Neural cell (in vitro differentiated cells): ENCODE measurements around the gene WIPI1. TPM values are rescaled to one million over a fixed set of nuclear protein-coding genes. Genes with fewer than 3 reads are reported as not detected.

Source experiments
- H2AFZ ChIP-seq: fragments of 200-600, 300-800 bp; sonication (generic), shearing (Covaris generic); 2 replicates; pipeline ENCODE4 v1.6.0; 2014; ENCODE audit warnings: low read depth, mild to moderate bottlenecking, antibody characterized with exemption, low read length, moderate library complexity
- H3F3A ChIP-seq: fragments of 200-600 bp; shearing (Covaris generic); 2 replicates; pipeline ENCODE4 v1.6.1; 2016; ENCODE audit warnings: mild to moderate bottlenecking, moderate library complexity, mixed read lengths, antibody characterized with exemption, low read length; ENCODE audit not compliant: insufficient read depth, poor library complexity, severe bottlenecking
- H3K27ac ChIP-seq: fragments of 200-600, 300-800 bp; sonication (generic), shearing (Covaris generic); 2 replicates; pipeline ENCODE4 v1.5.1; 2014; ENCODE audit warnings: mild to moderate bottlenecking, low read length, moderate library complexity
- H3K27me3 ChIP-seq: fragments of 300-800, 200-600 bp; sonication (generic), shearing (Covaris generic); 2 replicates; pipeline ENCODE4 v1.6.0; 2014; ENCODE audit warnings: mild to moderate bottlenecking, low read depth, low read length, moderate library complexity; ENCODE audit not compliant: insufficient read depth
- H3K36me3 ChIP-seq: fragments of 300-800, 200-600 bp; sonication (generic), shearing (Covaris generic); 2 replicates; pipeline ENCODE4 v1.5.1; 2014; ENCODE audit warnings: mild to moderate bottlenecking, antibody characterized with exemption, low read length, moderate library complexity; ENCODE audit not compliant: insufficient read depth
- H3K4me2 ChIP-seq: fragments of 300-800, 200-600 bp; sonication (generic), shearing (Covaris generic); 2 replicates; pipeline ENCODE4 v1.6.0; 2014; ENCODE audit warnings: mild to moderate bottlenecking, low read length
- H3K4me3 ChIP-seq: fragments of 300-800, 200-600 bp; sonication (generic), shearing (Covaris generic); 2 replicates; pipeline ENCODE4 v1.5.1; 2014; ENCODE audit warnings: mild to moderate bottlenecking, low read length, moderate library complexity
- H3K79me2 ChIP-seq: fragments of 200-600 bp; shearing (Covaris generic); replicated peaks from 2 replicates; pipeline ENCODE4 v1.6.0; 2014; ENCODE audit warnings: mild to moderate bottlenecking, low read length, moderate library complexity; ENCODE audit not compliant: insufficient read depth
- H3K9ac ChIP-seq: fragments of 300-800, 200-600 bp; sonication (generic), shearing (Covaris generic); 2 replicates; pipeline ENCODE4 v1.6.1; 2016; ENCODE audit warnings: mild to moderate bottlenecking, low read length, mixed read lengths
- H3K9me2 ChIP-seq: fragments of 200-600 bp; shearing (Covaris generic); 2 replicates; pipeline ENCODE4 v1.6.1; 2016; ENCODE audit warnings: mild to moderate bottlenecking, low read length, mixed read lengths; ENCODE audit not compliant: insufficient read depth
- H3K9me3 ChIP-seq: fragments of 200-600, 300-800 bp; sonication (generic), shearing (Covaris generic); 2 replicates; pipeline ENCODE4 v1.6.1; 2016; ENCODE audit warnings: mild to moderate bottlenecking, mixed run types, low read length, moderate library complexity, mixed read lengths
- H4K20me1 ChIP-seq: fragments of 200-600 bp; shearing (Covaris generic); 2 replicates; pipeline ENCODE4 v1.6.1; 2016; ENCODE audit warnings: mild to moderate bottlenecking, mixed run types; ENCODE audit not compliant: insufficient read depth
- CTCF ChIP-seq: fragments of 450-650 bp; IDR thresholded peaks from 2 replicates; pipeline ENCODE4 v1.5.1; 2014; ENCODE audit warnings: antibody characterized with exemption, mild to moderate bottlenecking, moderate library complexity; ENCODE audit not compliant: poor library complexity, severe bottlenecking
- EP300 ChIP-seq: fragments of 450-650 bp; conservative IDR thresholded peaks from 2 replicates; pipeline ENCODE4 v1.6.1; 2014; ENCODE audit warnings: antibody characterized with exemption, mild to moderate bottlenecking, moderate library complexity; ENCODE audit not compliant: poor library complexity, severe bottlenecking
- EZH2 ChIP-seq: fragments of 200-600, 300-800 bp; shearing (Covaris generic), sonication (generic); IDR thresholded peaks from 2 replicates; pipeline ENCODE4 v1.6.1; 2014; ENCODE audit warnings: antibody characterized with exemption, low read length, borderline replicate concordance, mild to moderate bottlenecking; ENCODE audit not compliant: insufficient read depth, poor library complexity, severe bottlenecking
- MXI1 ChIP-seq: fragments of 450-650 bp; conservative IDR thresholded peaks from 2 replicates; pipeline ENCODE4 v1.6.1; 2014; ENCODE audit warnings: antibody characterized with exemption, mild to moderate bottlenecking; ENCODE audit not compliant: poor library complexity, severe bottlenecking
- POLR2AphosphoS5 ChIP-seq: IDR thresholded peaks from 2 replicates; pipeline ENCODE4 v1.6.1; 2012
- RAD21 ChIP-seq: fragments of 450-650 bp; conservative IDR thresholded peaks from 2 replicates; pipeline ENCODE4 v1.6.1; 2014; ENCODE audit warnings: antibody characterized with exemption, mild to moderate bottlenecking, moderate library complexity
- REST ChIP-seq: IDR thresholded peaks from 2 replicates; pipeline ENCODE4 v1.6.1; 2012; ENCODE audit warnings: borderline replicate concordance
- SMC3 ChIP-seq: fragments of 450-650 bp; conservative IDR thresholded peaks from 2 replicates; pipeline ENCODE4 v1.6.1; 2014; ENCODE audit warnings: antibody characterized with exemption, mild to moderate bottlenecking, moderate library complexity; ENCODE audit not compliant: poor library complexity
- TAF1 ChIP-seq: IDR thresholded peaks from 2 replicates; pipeline ENCODE4 v1.6.1; 2012; ENCODE audit warnings: low read depth
- polyA plus RNA-seq: library from polyadenylated mRNA; depleted of rRNA; stranded (reverse); fragments of >200 nt; gene quantifications from 2 replicates; pipeline ENCODE4 v1.2.3, GENCODE V29; 2014

The WIPI1 gene
- polyA plus RNA-seq, 1 donor from 2014 or later = 17.8 TPM

GRCh38 chr17:68403122-68403521 is 54.2 kb downstream of the WIPI1 start:
- H4K20me1 ChIP-seq = no peaks in the 10 kb centered on the region
- H3K27me3 ChIP-seq = no peaks in the 10 kb centered on the region
- no peaks in the 10 kb centered on the region for H3K9me2 ChIP-seq
- no peak overlapping the region for H2AFZ ChIP-seq
- H3K4me2 ChIP-seq = no peak overlapping the region
- no peak overlapping the region for H3K27ac ChIP-seq
- H3K4me3 ChIP-seq = no peak overlapping the region
- TF ChIP-seq MXI1 (no peak), REST (no peak), EZH2 (no peak), EP300 (no peak), RAD21 (no peak), POLR2AphosphoS5 (no peak), CTCF (no peak), TAF1 (no peak), SMC3 (no peak)
- H3K79me2 ChIP-seq = no peaks in the 10 kb centered on the region
- H3K9me3 ChIP-seq = no peaks in the 10 kb centered on the region
- H3K36me3 ChIP-seq = no peaks in the 10 kb centered on the region
- H3K9ac ChIP-seq = no peak overlapping the region
- no peaks in the 10 kb centered on the region for H3F3A ChIP-seq

- TF ChIP-seq POLR2AphosphoS5 = no peak
- no peak for TF ChIP-seq TAF1
- TF ChIP-seq EZH2 = no peak
- no peak for TF ChIP-seq RAD21
- no peak for TF ChIP-seq EP300
- TF ChIP-seq SMC3 = no peak
- no peak for TF ChIP-seq CTCF
- no peaks in the 10 kb centered on the region for H4K20me1 ChIP-seq
- H3K4me3 ChIP-seq = no peak overlapping the region
- no peak overlapping the region for H2AFZ ChIP-seq
- H3F3A ChIP-seq = no peaks in the 10 kb centered on the region
- H3K4me2 ChIP-seq = no peak overlapping the region
- H3K9me3 ChIP-seq = no peaks in the 10 kb centered on the region
- no peak overlapping the region for H3K9ac ChIP-seq
- no peaks in the 10 kb centered on the region for H3K79me2 ChIP-seq
- H3K27ac ChIP-seq = no peak overlapping the region
- no peaks in the 10 kb centered on the region for H3K9me2 ChIP-seq
- no peaks in the 10 kb centered on the region for H3K27me3 ChIP-seq
- no peaks in the 10 kb centered on the region for H3K36me3 ChIP-seq
Measured at GRCh38 chr17:68401288-68401687, 56.0 kb downstream of the WIPI1 start.
